A549 (cell line): ENCODE measurements around the gene RNU6-9. TPM values are rescaled to one million over a fixed set of nuclear protein-coding genes. Genes with fewer than 3 reads are reported as not detected.

Source experiments
- ATAC-seq, 2 experiments: fragments of 200-7000 bp in 1 of 2; fragments of >200 bp in 1 of 2; cut with Nextera tagmentation in 1 of 2; cut with Tn5 transposase in 1 of 2; 3 replicates each; pipeline versions ENCODE4 v1.8.0 to v1.9.1; 2018 to 2020; ENCODE audit warnings: mild to moderate bottlenecking in 1 of 2, moderate library complexity in 1 of 2
- CTCF ChIA-PET: fragments of 300-600 bp; sonication (Branson Sonifier 250); formaldehyde crosslinking; extraction: SDS; loops from one replicate; lab custom pipeline; 2021; ENCODE audit warnings: antibody characterized with exemption, inconsistent platforms; lab: Yijun Ruan, JAX
- POLR2A ChIA-PET: fragments of 350-600 bp; formaldehyde crosslinking; extraction: SDS; loops from one replicate; lab custom pipeline; 2021; ENCODE audit warnings: antibody characterized with exemption, inconsistent platforms; lab: Yijun Ruan, JAX
- DNase-seq, 2 experiments: peaks; one replicate each; pipeline versions ENCODE4 v3.0.0 to v3.0.0-alpha.2; 2011 to 2016; ENCODE audit warnings: low read depth in 1 of 2, low spot score in 1 of 2
- FAIRE-seq: peaks from 2 replicates; lab custom pipeline; 2011; peaks lifted over from hg19 to GRCh38; lab: Jason Lieb, UNC
- H3K27ac ChIP-seq, 2 experiments: fragments of >200 bp; sonication (Bioruptor Twin); formaldehyde crosslinking; 3 replicates each; pipeline ENCODE4 v1.5.1; 2016 to 2017
- H3K4me1 ChIP-seq: fragments of >200 bp; sonication (Bioruptor Twin); formaldehyde crosslinking; 3 replicates; pipeline ENCODE4 v1.6.1; 2016
- H3K4me2 ChIP-seq: fragments of >200 bp; sonication (Bioruptor Twin); formaldehyde crosslinking; 3 replicates; pipeline ENCODE4 v1.6.1; 2016
- H3K4me3 ChIP-seq: fragments of >200 bp; sonication (Bioruptor Twin); formaldehyde crosslinking; 3 replicates; pipeline ENCODE4 v1.5.1; 2016
- H3K9me3 ChIP-seq: fragments of >200 bp; sonication (Bioruptor Twin); formaldehyde crosslinking; 3 replicates; pipeline ENCODE4 v1.6.1; 2016
- BHLHE40 ChIP-seq: IDR thresholded peaks from 2 replicates; pipeline ENCODE4 v1.6.1; 2012; ENCODE audit warnings: low read depth, low read length, inconsistent platforms
- CBX8 ChIP-seq: fragments of 200-600 bp; sonication (generic); IDR thresholded peaks from 2 replicates; pipeline ENCODE4 v1.6.1; 2016
- CHD2 ChIP-seq: fragments of 150-350 bp; IDR thresholded peaks from 2 replicates; pipeline ENCODE4 v1.6.1; 2014; ENCODE audit warnings: low read length; ENCODE audit not compliant: partially characterized antibody
- CHD4 ChIP-seq: fragments of 200-600 bp; sonication (generic); IDR thresholded peaks from 2 replicates; pipeline ENCODE4 v1.6.1; 2016; ENCODE audit warnings: antibody characterized with exemption, mild to moderate bottlenecking, borderline replicate concordance
- CTCF ChIP-seq: fragments of >200 bp; sonication (Bioruptor Twin); formaldehyde crosslinking; IDR thresholded peaks from 3 replicates; pipeline ENCODE4 v1.5.1; 2016
- EHF ChIP-seq: fragments of 250-450 bp; sonication (Bioruptor Pico); IDR thresholded peaks from 2 replicates; pipeline ENCODE4 v1.5.0; 2020; ENCODE audit warnings: mild to moderate bottlenecking
- ESRRA ChIP-seq: fragments of 150-350 bp; IDR thresholded peaks from 2 replicates; pipeline ENCODE4 v1.6.1; 2014; ENCODE audit warnings: mild to moderate bottlenecking, low read length, borderline replicate concordance
- HEYL ChIP-seq: fragments of 250-450 bp; sonication (Bioruptor Pico); IDR thresholded peaks from 2 replicates; pipeline ENCODE4 v1.8.0; 2021; ENCODE audit warnings: mild to moderate bottlenecking, moderate library complexity
- HOXB13 ChIP-seq: fragments of 250-450 bp; sonication (Bioruptor Pico); IDR thresholded peaks from 2 replicates; pipeline ENCODE4 v1.5.0; 2020; ENCODE audit warnings: low read depth, mild to moderate bottlenecking, moderate library complexity
- JUN ChIP-seq, 2 experiments: fragments of >200 bp; sonication (Bioruptor Twin); formaldehyde crosslinking; IDR thresholded peaks; 2 replicates in 1 of 2; 3 replicates in 1 of 2; pipeline ENCODE4 v1.6.1; 2016 to 2017
- KDM1A ChIP-seq: fragments of 200-600 bp; sonication (generic); IDR thresholded peaks from 2 replicates; pipeline ENCODE4 v1.6.1; 2016; ENCODE audit warnings: low read depth, mild to moderate bottlenecking
- KDM5A ChIP-seq: fragments of 200-600 bp; sonication (generic); IDR thresholded peaks from 2 replicates; pipeline ENCODE4 v1.6.1; 2016; ENCODE audit warnings: antibody characterized with exemption, mild to moderate bottlenecking
- MAFK ChIP-seq: fragments of 450-650 bp; IDR thresholded peaks from 2 replicates; pipeline ENCODE4 v1.6.1; 2014; ENCODE audit not compliant: partially characterized antibody
- MYC ChIP-seq: IDR thresholded peaks from 2 replicates; pipeline ENCODE4 v1.6.1; 2012; ENCODE audit warnings: mild to moderate bottlenecking, inconsistent platforms, low read length, improper control_type of control experiment, borderline replicate concordance
- NFE2L2 ChIP-seq: fragments of 150-350 bp; conservative IDR thresholded peaks from 2 replicates; pipeline ENCODE4 v1.6.1; 2014; ENCODE audit warnings: low read length
- NR3C1 ChIP-seq: fragments of >200 bp; sonication (Bioruptor Twin); formaldehyde crosslinking; IDR thresholded peaks from 3 replicates; pipeline ENCODE4 v1.6.1; 2017
- PHF8 ChIP-seq: fragments of 200-600 bp; sonication (generic); IDR thresholded peaks from 2 replicates; pipeline ENCODE4 v1.6.1; 2016; ENCODE audit warnings: low read depth, mild to moderate bottlenecking, antibody characterized with exemption, moderate library complexity, borderline replicate concordance
- POLR2A ChIP-seq: IDR thresholded peaks from 2 replicates; pipeline ENCODE4 v1.6.1; 2012; ENCODE audit warnings: mild to moderate bottlenecking, low read length
- RFX5 ChIP-seq: fragments of 450-650 bp; IDR thresholded peaks from 2 replicates; pipeline ENCODE4 v1.7.1; 2014; ENCODE audit warnings: antibody characterized with exemption, mild to moderate bottlenecking, moderate library complexity
- ZNF302 ChIP-seq: fragments of 250-450 bp; sonication (Bioruptor Pico); IDR thresholded peaks from 2 replicates; pipeline ENCODE4 v1.9.0; 2021; ENCODE audit warnings: inconsistent platforms, mild to moderate bottlenecking, moderate library complexity
- WGBS: methylation state at CpG from one replicate; pipeline ENCODE4 v1.1.6; 2017; ENCODE audit errors: missing lambda C conversion rate; 5-methylcytosine and 5-hydroxymethylcytosine counted together
- polyA plus RNA-seq, 4 experiments: library from polyadenylated mRNA; depleted of rRNA in 3 of 4; stranded (reverse); fragments of >200 nt; fragmentation: RNase III in 1 of 4; extraction: RNeasy Plus Mini Kit Qiagen cat#74134 plus additional on column Dnase treatment in 1 of 4; gene quantifications; 2 replicates in 3 of 4; 3 replicates in 1 of 4; pipeline ENCODE4 v1.2.3, GENCODE V29; 2011 to 2017
- TF ChIP-seq, protein P1 (sequence below): fragments of 200-600 bp; sonication (generic); IDR thresholded peaks from 2 replicates; pipeline ENCODE4 v1.6.1; 2016; ENCODE audit warnings: antibody characterized with exemption, mild to moderate bottlenecking, moderate library complexity
- TF ChIP-seq, protein P2 (sequence below): fragments of >200 bp; sonication (Bioruptor Twin); formaldehyde crosslinking; IDR thresholded peaks from 3 replicates; pipeline ENCODE4 v1.6.1; 2016

RNU6-9 gene
- polyA plus RNA-seq, 2 of the 4 experiments (the other 2 are of a cell fraction): not detected

- DNase-seq: no peak
- CTCF ChIA-PET: interaction anchor here (1.0 kb wide), 1 partner anchor 15 kb away, joined by 3 read pairs; no protein-coding TSS in a partner anchor
- Histone ChIP-seq H3K9me3 (no peaks in the 10 kb centered on the region), H3K4me1 (no peaks in the 10 kb centered on the region), H3K4me2 (no peak overlapping the region), H3K27ac (no peak overlapping the region), H3K4me3 (no peak overlapping the region)
- ATAC-seq: no peak
- no peak for FAIRE-seq
- TF ChIP-seq CTCF (no peak), PHF8 (no peak), MAFK (no peak), POLR2A (no peak), CBX8 (no peak), CHD2 (no peak), KDM5A (no peak), HOXB13 (CRISPR knock-in tag) (no peak), HEYL (CRISPR knock-in tag) (no peak), MYC (no peak), ESRRA (no peak), JUN (IDR thresholded peaks at IDR 0.05) (no peak), EHF (CRISPR knock-in tag) (no peak), KDM1A (no peak), ZNF302 (CRISPR knock-in tag) (no peak), NR3C1 (no peak), RFX5 (no peak), BHLHE40 (no peak), NFE2L2 (no peak)
- TF ChIP-seq, protein P1, sequence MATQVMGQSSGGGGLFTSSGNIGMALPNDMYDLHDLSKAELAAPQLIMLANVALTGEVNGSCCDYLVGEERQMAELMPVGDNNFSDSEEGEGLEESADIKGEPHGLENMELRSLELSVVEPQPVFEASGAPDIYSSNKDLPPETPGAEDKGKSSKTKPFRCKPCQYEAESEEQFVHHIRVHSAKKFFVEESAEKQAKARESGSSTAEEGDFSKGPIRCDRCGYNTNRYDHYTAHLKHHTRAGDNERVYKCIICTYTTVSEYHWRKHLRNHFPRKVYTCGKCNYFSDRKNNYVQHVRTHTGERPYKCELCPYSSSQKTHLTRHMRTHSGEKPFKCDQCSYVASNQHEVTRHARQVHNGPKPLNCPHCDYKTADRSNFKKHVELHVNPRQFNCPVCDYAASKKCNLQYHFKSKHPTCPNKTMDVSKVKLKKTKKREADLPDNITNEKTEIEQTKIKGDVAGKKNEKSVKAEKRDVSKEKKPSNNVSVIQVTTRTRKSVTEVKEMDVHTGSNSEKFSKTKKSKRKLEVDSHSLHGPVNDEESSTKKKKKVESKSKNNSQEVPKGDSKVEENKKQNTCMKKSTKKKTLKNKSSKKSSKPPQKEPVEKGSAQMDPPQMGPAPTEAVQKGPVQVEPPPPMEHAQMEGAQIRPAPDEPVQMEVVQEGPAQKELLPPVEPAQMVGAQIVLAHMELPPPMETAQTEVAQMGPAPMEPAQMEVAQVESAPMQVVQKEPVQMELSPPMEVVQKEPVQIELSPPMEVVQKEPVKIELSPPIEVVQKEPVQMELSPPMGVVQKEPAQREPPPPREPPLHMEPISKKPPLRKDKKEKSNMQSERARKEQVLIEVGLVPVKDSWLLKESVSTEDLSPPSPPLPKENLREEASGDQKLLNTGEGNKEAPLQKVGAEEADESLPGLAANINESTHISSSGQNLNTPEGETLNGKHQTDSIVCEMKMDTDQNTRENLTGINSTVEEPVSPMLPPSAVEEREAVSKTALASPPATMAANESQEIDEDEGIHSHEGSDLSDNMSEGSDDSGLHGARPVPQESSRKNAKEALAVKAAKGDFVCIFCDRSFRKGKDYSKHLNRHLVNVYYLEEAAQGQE: no peak
- POLR2A ChIA-PET: interaction anchor here (0.6 kb wide), 1 partner anchor 9 kb away, joined by 3 read pairs; no protein-coding TSS in a partner anchor
- 87% methylated on average over 24 of the region's 30 CpGs for WGBS
These were observed 4.5 kb upstream of the RNU6-9 start for GRCh38 chr19:888581-889385.

GRCh38 chr19:889662-890295, 3.5 kb upstream of the RNU6-9 start:
- ChIA-PET CTCF (interaction anchor here (1.0 kb wide), 1 partner anchor 14 kb away, joined by 3 read pairs; no protein-coding TSS in a partner anchor), POLR2A (no interaction called here)
- no peak overlapping the region for H3K4me3 ChIP-seq
- H3K9me3 ChIP-seq: no peaks in the 10 kb centered on the region
- 95% methylated on average over 17 of the region's 26 CpGs for WGBS
- DNase-seq: no peak
- no peak overlapping the region for H3K27ac ChIP-seq
- no peak overlapping the region for H3K4me2 ChIP-seq
- ATAC-seq: no peak
- no peaks in the 10 kb centered on the region for H3K4me1 ChIP-seq
- FAIRE-seq: no peak
- TF ChIP-seq ESRRA (no peak), CBX8 (no peak), NR3C1 (no peak), CHD4 (no peak)
- TF ChIP-seq, protein P2, sequence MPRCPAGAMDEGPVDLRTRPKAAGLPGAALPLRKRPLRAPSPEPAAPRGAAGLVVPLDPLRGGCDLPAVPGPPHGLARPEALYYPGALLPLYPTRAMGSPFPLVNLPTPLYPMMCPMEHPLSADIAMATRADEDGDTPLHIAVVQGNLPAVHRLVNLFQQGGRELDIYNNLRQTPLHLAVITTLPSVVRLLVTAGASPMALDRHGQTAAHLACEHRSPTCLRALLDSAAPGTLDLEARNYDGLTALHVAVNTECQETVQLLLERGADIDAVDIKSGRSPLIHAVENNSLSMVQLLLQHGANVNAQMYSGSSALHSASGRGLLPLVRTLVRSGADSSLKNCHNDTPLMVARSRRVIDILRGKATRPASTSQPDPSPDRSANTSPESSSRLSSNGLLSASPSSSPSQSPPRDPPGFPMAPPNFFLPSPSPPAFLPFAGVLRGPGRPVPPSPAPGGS: no peak
- TF ChIP-seq, all 56 proteins: peak for 0
